ENCODE measurements around the gene FAM114A2.

The FAM114A2 gene

DNA sequence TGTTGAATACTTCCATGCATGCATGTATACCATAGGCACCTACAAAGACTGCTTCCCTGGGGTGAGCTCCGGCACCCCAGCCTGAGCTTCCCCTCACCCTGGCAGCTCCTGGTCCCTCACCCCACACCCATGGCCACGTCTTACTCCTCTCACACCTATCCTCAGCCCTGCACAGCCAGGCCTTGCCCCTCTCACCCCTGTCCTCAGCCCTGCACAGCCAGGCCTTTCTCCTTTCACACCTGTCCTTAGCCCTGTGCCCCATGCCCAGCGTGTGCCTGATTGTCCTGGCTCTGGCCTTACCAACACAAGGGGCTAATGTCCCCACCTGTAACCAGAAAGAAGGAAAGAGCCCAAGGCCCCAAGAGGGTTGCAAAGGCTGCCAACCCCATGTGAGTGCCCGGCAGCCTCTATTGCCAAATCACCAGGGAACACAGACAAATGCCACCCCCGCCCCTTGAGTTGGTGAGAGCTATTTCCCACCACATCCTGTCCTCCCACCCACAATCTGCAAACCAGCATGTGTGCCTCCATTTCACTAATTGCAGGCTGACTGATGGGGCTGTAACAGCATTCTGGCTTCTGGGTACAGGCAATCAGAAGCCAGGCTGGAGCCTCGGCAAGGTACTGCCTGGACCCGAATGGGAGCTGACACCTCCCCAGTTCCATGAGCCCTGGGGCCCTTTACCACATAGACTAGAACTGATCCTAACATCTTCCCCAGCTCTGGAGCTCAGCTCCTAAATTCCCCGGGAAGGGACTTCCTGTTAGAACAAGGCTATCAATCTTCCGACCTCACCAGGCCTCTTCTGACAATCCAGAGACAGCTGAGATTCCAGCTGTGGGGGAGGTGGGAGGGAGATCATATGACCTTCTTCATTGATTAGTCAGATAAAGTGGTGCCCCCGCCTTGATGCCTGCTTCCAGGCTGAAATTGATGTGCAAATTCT, 78.2 kb downstream of the FAM114A2 start:
- Histone ChIP-seq H3K9ac (ENCODE audit: insufficient read length, low read depth) (no peak overlapping the region), H3K27me3 (ENCODE audit: insufficient read depth, insufficient read length) (no peaks in the 10 kb centered on the region), H3K9me3 (ENCODE audit: insufficient read depth, low read length) (0 out of 2 replicates have a peak, but pooled peaks cover 7% of the 10 kb centered on the region), H3K4me3 (ENCODE audit: insufficient read length, low read depth) (no peak overlapping the region), H3K36me3 (ENCODE audit: insufficient read depth, insufficient read length, low read length) (no peaks in the 10 kb centered on the region), H3K4me1 (ENCODE audit: insufficient read depth, insufficient read length) (peaks cover 3% of the 10 kb centered on the region)
- no peak for DNase-seq (ENCODE audit: low read depth, low spot score)
- TF ChIP-seq ZNF274 (IDR thresholded peaks at IDR 0.05; ENCODE audit: low read depth, low read length), result no peak
- no peak for TF ChIP-seq SUZ12 (IDR thresholded peaks at IDR 0.05; ENCODE audit: extremely low read depth, insufficient read depth, insufficient read length)
- no peak for TF ChIP-seq YY1 (IDR thresholded peaks at IDR 0.05; ENCODE audit: insufficient read depth, insufficient read length)

DNA sequence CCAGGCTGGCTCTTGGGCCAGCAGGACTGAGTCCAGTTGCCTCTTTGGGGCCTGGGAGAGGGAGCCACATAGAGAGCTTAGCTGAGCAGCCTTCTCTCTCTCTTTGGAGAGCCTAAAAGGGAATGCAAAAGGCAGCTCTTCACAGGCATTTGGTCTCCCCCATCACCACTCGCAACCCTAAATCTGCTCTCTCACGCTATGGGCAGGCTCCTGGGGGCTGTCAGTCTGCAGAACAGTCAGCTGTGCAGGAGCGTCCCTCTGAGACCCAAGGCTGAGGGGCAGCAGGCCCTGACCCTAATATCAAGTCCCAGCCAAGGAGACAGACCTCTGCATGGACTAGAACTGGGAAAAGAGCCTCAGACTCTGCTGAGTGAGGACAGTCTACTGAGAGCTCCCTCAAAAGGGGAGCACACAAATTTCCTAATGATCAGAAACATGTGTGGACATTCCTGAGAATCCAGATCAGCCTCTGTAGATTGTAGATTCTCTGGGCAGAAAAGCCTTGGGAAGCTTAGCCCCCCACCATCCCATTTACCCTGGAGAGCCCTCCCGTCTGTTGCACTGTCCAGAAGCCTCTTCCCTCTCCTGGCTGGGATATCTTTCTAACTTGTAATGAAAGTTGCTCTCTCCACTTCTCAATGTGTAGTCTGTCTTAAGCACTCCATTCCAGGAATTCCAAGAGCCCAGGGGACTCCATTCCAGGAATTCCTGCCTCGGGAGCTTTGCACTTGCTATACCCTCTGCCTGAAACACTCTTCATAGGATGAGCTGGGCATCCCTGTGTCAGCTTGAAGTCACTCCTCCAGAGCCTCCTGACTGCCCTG, 79.4 kb downstream of the FAM114A2 start:
- Histone ChIP-seq H3K27me3 (ENCODE audit: insufficient read depth, insufficient read length) (no peaks in the 10 kb centered on the region), H3K4me3 (ENCODE audit: insufficient read length, low read depth) (no peak overlapping the region), H3K9me3 (ENCODE audit: insufficient read depth, low read length) (0 out of 2 replicates have a peak, but pooled peaks cover 9% of the 10 kb centered on the region), H3K4me1 (ENCODE audit: insufficient read depth, insufficient read length) (peaks cover 3% of the 10 kb centered on the region), H3K36me3 (ENCODE audit: insufficient read depth, insufficient read length, low read length) (no peaks in the 10 kb centered on the region), H3K9ac (ENCODE audit: insufficient read length, low read depth) (no peak overlapping the region)
- DNase-seq (ENCODE audit: low read depth, low spot score), result peak; percentile 75
- TF ChIP-seq YY1 (IDR thresholded peaks at IDR 0.05; ENCODE audit: insufficient read depth, insufficient read length) (no peak), SUZ12 (IDR thresholded peaks at IDR 0.05; ENCODE audit: extremely low read depth, insufficient read depth, insufficient read length) (no peak), ZNF274 (IDR thresholded peaks at IDR 0.05; ENCODE audit: low read depth, low read length) (no peak)

DNA sequence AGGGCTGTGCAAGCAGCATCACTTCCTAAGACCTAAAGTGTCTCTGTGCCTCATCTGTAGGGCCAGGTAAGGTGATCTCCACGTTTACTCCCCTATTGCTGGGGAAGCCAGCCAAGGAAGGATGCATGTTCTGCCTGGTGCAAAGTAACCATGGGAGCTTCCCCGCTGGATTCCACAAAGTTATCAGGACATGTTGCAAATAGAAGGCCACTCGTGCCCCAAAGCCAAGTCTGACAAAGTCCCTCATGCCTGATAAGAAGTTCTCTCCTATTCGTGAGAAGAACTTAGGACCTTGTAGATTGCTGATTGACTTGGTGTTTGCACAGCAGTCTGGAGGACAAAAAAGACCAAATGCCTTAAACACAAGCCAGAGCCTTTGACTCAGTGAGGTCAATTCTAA, 81.5 kb downstream of the FAM114A2 start:
- H3K36me3 ChIP-seq (ENCODE audit: insufficient read depth, insufficient read length, low read length), result no peaks in the 10 kb centered on the region

DNA sequence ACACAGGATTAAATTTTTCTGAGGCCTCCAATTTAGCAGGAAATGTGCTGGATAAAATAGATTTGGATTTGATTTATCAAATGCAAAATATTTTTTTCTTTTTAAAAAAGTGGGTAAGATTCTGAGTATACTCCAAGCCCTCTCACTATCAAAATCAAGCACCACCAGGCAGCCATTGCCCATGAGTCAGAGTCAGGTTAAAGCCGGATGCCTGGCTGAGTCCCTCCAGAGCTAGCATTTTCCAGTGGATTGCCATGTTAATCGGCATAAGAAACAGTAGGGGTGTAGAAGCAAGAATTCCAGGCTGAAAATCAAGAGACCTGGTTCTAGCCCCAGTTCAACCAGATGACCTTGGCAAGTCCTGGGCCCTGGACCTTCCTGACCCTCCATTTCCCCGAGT, 85.3 kb downstream of the FAM114A2 start:
- H3K27me3 ChIP-seq (ENCODE audit: insufficient read depth, insufficient read length), result no peaks in the 10 kb centered on the region
- no peaks in the 10 kb centered on the region for H3K4me1 ChIP-seq (ENCODE audit: insufficient read depth, insufficient read length)
- H3K4me3 ChIP-seq (ENCODE audit: insufficient read length, low read depth), result no peak overlapping the region
- 0 out of 2 replicates have a peak, but pooled peaks cover 9% of the 10 kb centered on the region for H3K9me3 ChIP-seq (ENCODE audit: insufficient read depth, low read length)
- H3K9ac ChIP-seq (ENCODE audit: insufficient read length, low read depth), result no peak overlapping the region
- H3K36me3 ChIP-seq (ENCODE audit: insufficient read depth, insufficient read length, low read length), result no peaks in the 10 kb centered on the region
- no peak for TF ChIP-seq YY1 (IDR thresholded peaks at IDR 0.05; ENCODE audit: insufficient read depth, insufficient read length)
- no peak for TF ChIP-seq ZNF274 (IDR thresholded peaks at IDR 0.05; ENCODE audit: low read depth, low read length)
- TF ChIP-seq SUZ12 (IDR thresholded peaks at IDR 0.05; ENCODE audit: extremely low read depth, insufficient read depth, insufficient read length), result no peak
- no peak for DNase-seq (ENCODE audit: low read depth, low spot score)

More for the DNA sequence above, 81.5 kb downstream of the FAM114A2 start:
- Histone ChIP-seq H3K4me3 (ENCODE audit: insufficient read length, low read depth) (no peak overlapping the region), H3K9me3 (ENCODE audit: insufficient read depth, low read length) (0 out of 2 replicates have a peak, but pooled peaks cover 9% of the 10 kb centered on the region), H3K4me1 (ENCODE audit: insufficient read depth, insufficient read length) (peaks cover 3% of the 10 kb centered on the region), H3K9ac (ENCODE audit: insufficient read length, low read depth) (no peak overlapping the region), H3K27me3 (ENCODE audit: insufficient read depth, insufficient read length) (no peaks in the 10 kb centered on the region)
- no peak for TF ChIP-seq SUZ12 (IDR thresholded peaks at IDR 0.05; ENCODE audit: extremely low read depth, insufficient read depth, insufficient read length)
- no peak for TF ChIP-seq ZNF274 (IDR thresholded peaks at IDR 0.05; ENCODE audit: low read depth, low read length)
- TF ChIP-seq YY1 (IDR thresholded peaks at IDR 0.05; ENCODE audit: insufficient read depth, insufficient read length), result no peak
- no peak for DNase-seq (ENCODE audit: low read depth, low spot score)

DNA sequence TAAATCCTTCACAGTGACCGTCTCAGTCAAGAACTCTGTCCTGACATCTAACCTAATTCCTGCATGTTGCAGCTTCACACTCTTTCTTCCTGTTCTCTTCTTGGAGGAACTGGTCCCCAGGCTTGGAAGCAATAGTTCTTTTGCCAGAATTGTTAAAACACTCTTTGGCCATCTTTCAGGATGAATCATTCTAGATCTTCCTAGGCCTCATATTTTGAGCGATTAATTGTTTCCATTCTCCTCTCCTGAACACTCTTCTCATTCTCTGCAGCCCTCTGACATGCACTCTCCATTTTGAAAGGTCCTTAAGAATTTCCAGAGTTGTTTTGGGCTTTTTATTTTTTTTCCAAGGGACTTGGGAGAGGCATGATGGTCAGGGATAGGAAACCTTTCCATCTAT, 85.8 kb downstream of the FAM114A2 start:
- H3K4me3 ChIP-seq (ENCODE audit: insufficient read length, low read depth), result no peak overlapping the region
- no peak for DNase-seq (ENCODE audit: low read depth, low spot score)
- no peaks in the 10 kb centered on the region for H3K36me3 ChIP-seq (ENCODE audit: insufficient read depth, insufficient read length, low read length)
- H3K27me3 ChIP-seq (ENCODE audit: insufficient read depth, insufficient read length), result no peaks in the 10 kb centered on the region
- TF ChIP-seq ZNF274 (IDR thresholded peaks at IDR 0.05; ENCODE audit: low read depth, low read length), result no peak
- no peak for TF ChIP-seq YY1 (IDR thresholded peaks at IDR 0.05; ENCODE audit: insufficient read depth, insufficient read length)
- TF ChIP-seq SUZ12 (IDR thresholded peaks at IDR 0.05; ENCODE audit: extremely low read depth, insufficient read depth, insufficient read length), result no peak
- 0 out of 2 replicates have a peak, but pooled peaks cover 9% of the 10 kb centered on the region for H3K9me3 ChIP-seq (ENCODE audit: insufficient read depth, low read length)
- H3K9ac ChIP-seq (ENCODE audit: insufficient read length, low read depth), result no peak overlapping the region
- H3K4me1 ChIP-seq (ENCODE audit: insufficient read depth, insufficient read length), result no peaks in the 10 kb centered on the region

DNA sequence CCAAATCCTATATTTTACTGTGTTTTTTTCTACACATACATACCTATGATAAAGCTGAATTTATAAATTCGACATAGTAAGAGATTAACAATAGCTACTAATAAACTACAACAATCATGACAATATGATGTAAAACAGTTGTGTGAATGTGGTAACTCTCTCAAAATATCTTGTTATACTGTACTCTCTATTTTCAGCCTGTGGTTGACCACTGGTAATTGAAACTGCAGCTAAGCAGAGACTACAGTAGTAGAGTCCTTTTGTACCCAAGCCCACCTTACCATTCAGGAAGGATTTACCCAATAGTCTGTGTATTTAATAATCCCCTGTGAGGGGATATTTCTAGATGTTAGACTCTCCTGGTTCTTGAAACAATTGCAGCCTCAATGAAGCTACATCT, 86.7 kb downstream of the FAM114A2 start:
- Histone ChIP-seq H3K9me3 (ENCODE audit: insufficient read depth, low read length) (0 out of 2 replicates have a peak, but pooled peaks cover 9% of the 10 kb centered on the region), H3K9ac (ENCODE audit: insufficient read length, low read depth) (no peak overlapping the region), H3K4me3 (ENCODE audit: insufficient read length, low read depth) (no peak overlapping the region), H3K27me3 (ENCODE audit: insufficient read depth, insufficient read length) (no peaks in the 10 kb centered on the region), H3K36me3 (ENCODE audit: insufficient read depth, insufficient read length, low read length) (no peaks in the 10 kb centered on the region), H3K4me1 (ENCODE audit: insufficient read depth, insufficient read length) (no peaks in the 10 kb centered on the region)
- TF ChIP-seq ZNF274 (IDR thresholded peaks at IDR 0.05; ENCODE audit: low read depth, low read length), result no peak
- TF ChIP-seq YY1 (IDR thresholded peaks at IDR 0.05; ENCODE audit: insufficient read depth, insufficient read length), result no peak
- TF ChIP-seq SUZ12 (IDR thresholded peaks at IDR 0.05; ENCODE audit: extremely low read depth, insufficient read depth, insufficient read length), result no peak
- DNase-seq (ENCODE audit: low read depth, low spot score), result no peak

Measured in NT2/D1 (cell line).